ENCODE data around the gene TOMM34. TPM values are rescaled to one million over a fixed set of nuclear protein-coding genes. Genes with fewer than 3 reads are reported as not detected.

The TOMM34 gene
- total and polyA plus RNA-seq, 2 of the 13 experiments (the other 11 are each of a cell fraction or from before 2014, with no cell fraction given): 36.2 to 52.0 TPM

- TF ChIP-seq TCF12 (IDR thresholded peaks at IDR 0.05) (no peak), TCF12 (CRISPR knock-in tag; IDR thresholded peaks at IDR 0.05) (0 out of 2 replicates have a peak, but pooled peaks have one; percentile 9), EP300 (IDR thresholded peaks at IDR 0.05; ENCODE audit: low read depth in 2 of 2, low read length in 2 of 2) (peak; percentile 11 to 61; a peak in 2 of 4 replicates), EP300 (CRISPR knock-in tag; IDR thresholded peaks at IDR 0.05; ENCODE audit: borderline replicate concordance) (peak; percentile 11; the same call in 1 of the 2 replicates), FOSL1 (CRISPR knock-in tag; IDR thresholded peaks at IDR 0.05; ENCODE audit: borderline replicate concordance) (peak; percentile 13; the same call in 1 of the 2 replicates), SNAPC5 (CRISPR knock-in tag; IDR thresholded peaks at IDR 0.05; ENCODE audit: borderline replicate concordance) (peak; percentile 92; the same call in 1 of the 2 replicates), ZNF124 (CRISPR knock-in tag; IDR thresholded peaks at IDR 0.05) (peak; percentile 87), CREM (IDR thresholded peaks at IDR 0.05) (peak; percentile 49; the same call in 1 of the 2 replicates), CREM (CRISPR knock-in tag; IDR thresholded peaks at IDR 0.05) (no peak), CTCF (CRISPR knock-in tag; IDR thresholded peaks at IDR 0.05) (peak; percentile 95), ZC3H13 (CRISPR knock-in tag; IDR thresholded peaks at IDR 0.05) (peak; percentile 93; the same call in 1 of the 2 replicates), ZNF552 (CRISPR knock-in tag; IDR thresholded peaks at IDR 0.05; ENCODE audit: borderline replicate concordance) (peak; percentile 87; the same call in 1 of the 2 replicates), HDAC6 (IDR thresholded peaks at IDR 0.05; ENCODE audit: low read depth, low read length) (no peak), HES4 (CRISPR knock-in tag; IDR thresholded peaks at IDR 0.05; ENCODE audit: borderline replicate concordance) (peak; percentile 96), ZNF17 (CRISPR knock-in tag; IDR thresholded peaks at IDR 0.05) (no peak), NKX3-1 (CRISPR knock-in tag; IDR thresholded peaks at IDR 0.05) (peak; percentile 85; the same call in 1 of the 2 replicates), SP5 (CRISPR knock-in tag; IDR thresholded peaks at IDR 0.05; ENCODE audit: borderline replicate concordance, low read depth) (peak; percentile 96), CENPBD1 (CRISPR knock-in tag; IDR thresholded peaks at IDR 0.05; ENCODE audit: borderline replicate concordance, low read depth) (no peak), KMT2A (CRISPR knock-in tag; IDR thresholded peaks at IDR 0.05) (peak; percentile 98), ZNF264 (CRISPR knock-in tag; IDR thresholded peaks at IDR 0.05) (peak; percentile 77; the same call in 1 of the 2 replicates), PATZ1 (CRISPR knock-in tag; IDR thresholded peaks at IDR 0.05) (peak; percentile 68), ZNF251 (CRISPR knock-in tag; IDR thresholded peaks at IDR 0.05) (no peak), ZBTB25 (CRISPR knock-in tag; IDR thresholded peaks at IDR 0.05) (peak; percentile 99), ZNF460 (CRISPR knock-in tag; IDR thresholded peaks at IDR 0.05; ENCODE audit: borderline replicate concordance) (peak; percentile 39; the same call in 1 of the 2 replicates), SMARCC2 (IDR thresholded peaks at IDR 0.05) (no peak)
These were observed 6.1 kb upstream of the TOMM34 start, which contains the start of gene STK4 (continued) for GRCh38 chr20:44966030-44966961.
